ENCODE data around the gene DBP. TPM values are rescaled to one million over a fixed set of nuclear protein-coding genes. Genes with fewer than 3 reads are reported as not detected.

DBP gene
- total RNA-seq, 4 donors from 2014 or later = 8.7 to 13.8 (median 11.6) TPM

GRCh38 chr19:48582168-48582567 lies 55.0 kb downstream of the DBP start:
- DNase-seq = no peak
- in situ Hi-C loops (cut with MboI; ENCODE audit: low pct_ligation_motif_present in 1 of 4, low pct_unique_long_range_greater_than_20kb in 1 of 4, low sequenced_read_pairs in 3 of 4) = loop anchor here (5.0 to 25.0 kb wide), 4 partner anchors 75 to 320 kb away; partner anchors contain the start of genes CARD8 (in 1 of the 4) and ZNF114 (in 1 of the 4)
- no peak overlapping the region for H3K27ac ChIP-seq

More at GRCh38 chr19:48582168-48582567, 55.0 kb downstream of the DBP start:
- 58 to 66% methylated on average over 2 of the region's 2 CpGs for WGBS, 2 donors (ENCODE audit: low coverage in 1 of 2)
- Histone ChIP-seq H3K4me3 (no peak overlapping the region), H3K9me3 (no peaks in the 10 kb centered on the region), H3K27me3 (peaks cover 5% of the 10 kb centered on the region), H3K4me1 (peaks cover 0 to 13% (median 2%) of the 10 kb centered on the region in 4 donors), H3K36me3 (no peaks in the 10 kb centered on the region)
- intact Hi-C loops (cut with DNase I; ENCODE audit: low total_unique reads) = loop anchor here (2.0 kb wide), 1 partner anchor 91 kb away; no protein-coding TSS in a partner anchor
- TF ChIP-seq POLR2AphosphoS5 (IDR thresholded peaks at IDR 0.05) (no peak), EP300 (IDR thresholded peaks at IDR 0.05; ENCODE audit: low read depth) (no peak), POLR2A (IDR thresholded peaks at IDR 0.05) (no peak), CTCF (IDR thresholded peaks at IDR 0.05) (no peak)

Other genes starting within 250 kb of the DBP start
- gene KDELR1, start 245.8 kb downstream of the DBP start, total RNA-seq = 100 to 1,000 TPM in 3 of 4 donors, 10 to 100 TPM in 1; 80.6 to 146 (median 120) TPM
- gene GRIN2D, start 243.7 kb downstream of the DBP start, total RNA-seq = 1 to 10 TPM in 1 of 4 donors, under 1 TPM in 2, not detected in 1; 0.32 to 3.8 (median 0.41) TPM
- 10 to 100 TPM in 3 of 4 donors, 1 to 10 TPM in 1; 9.4 to 49.7 (median 13.6) TPM for gene GRWD1, start 191.4 kb downstream of the DBP start, total RNA-seq
- gene KCNJ14, start 181.8 kb downstream of the DBP start, total RNA-seq = under 1 TPM in 2 of 4 donors, not detected in 2; 0.41 to 0.64 TPM
- gene CYTH2, start 168.0 kb downstream of the DBP start, total RNA-seq = 100 to 1,000 TPM in 2 of 4 donors, 10 to 100 TPM in 2; 61.1 to 410 (median 171) TPM
- 1 to 10 TPM in 2 of 4 donors, under 1 TPM in 1, not detected in 1; 0.68 to 2.4 (median 1.1) TPM for gene LMTK3, start 125.5 kb downstream of the DBP start, total RNA-seq
- under 1 TPM in 2 of 4 donors, not detected in 2; 0.32 to 0.41 TPM for gene SULT2B1, start 85.2 kb downstream of the DBP start, total RNA-seq
- not detected for gene SPACA4, start 30.6 kb downstream of the DBP start, total RNA-seq
- 100 to 1,000 TPM in 3 of 4 donors, 10 to 100 TPM in 1; 97.0 to 746 (median 203) TPM for gene FAM83E, start 22.3 kb downstream of the DBP start, total RNA-seq
- 1,000 to 10,000 TPM; 1,394 to 2,260 (median 1,686) TPM for gene RPL18, start 18.2 kb downstream of the DBP start, total RNA-seq
- gene SPHK2, start 17.9 kb downstream of the DBP start, total RNA-seq = 100 to 1,000 TPM in 1 of 4 donors, 10 to 100 TPM in 3; 41.8 to 185 (median 68.7) TPM
- 1 to 10 TPM in 2 of 4 donors, not detected in 2; 1.4 to 2.5 TPM for gene CA11, start 8.8 kb upstream of the DBP start, total RNA-seq
- gene NTN5, start 35.6 kb upstream of the DBP start, total RNA-seq = 1 to 10 TPM in 1 of 4 donors, under 1 TPM in 1, not detected in 2; 0.41 to 1.1 TPM
- 10 to 100 TPM; 32.5 to 68.6 (median 55.1) TPM for gene FUT2, start 58.6 kb upstream of the DBP start, total RNA-seq
- gene MAMSTR, start 82.3 kb upstream of the DBP start, total RNA-seq = 1 to 10 TPM in 2 of 4 donors, under 1 TPM in 1, not detected in 1; 0.55 to 2.2 (median 1.6) TPM
- 10 to 100 TPM in 2 of 4 donors, 1 to 10 TPM in 2; 3.0 to 11.1 (median 7.0) TPM for gene RASIP1, start 103.2 kb upstream of the DBP start, total RNA-seq
- gene IZUMO1, start 109.5 kb upstream of the DBP start, total RNA-seq = not detected
- under 1 TPM; 0.27 to 1.00 (median 0.58) TPM for gene FUT1, start 115.3 kb upstream of the DBP start, total RNA-seq
- not detected for gene FGF21, start 118.1 kb upstream of the DBP start, total RNA-seq
- 10 to 100 TPM; 32.4 to 51.5 (median 42.8) TPM for gene BCAT2, start 173.7 kb upstream of the DBP start, total RNA-seq
- 10 to 100 TPM in 1 of 4 donors, 1 to 10 TPM in 3; 3.5 to 15.1 (median 5.4) TPM for gene HSD17B14, start 199.1 kb upstream of the DBP start, total RNA-seq
- 10 to 100 TPM in 2 of 4 donors, 1 to 10 TPM in 2; 2.6 to 34.4 (median 10.3) TPM for gene PLEKHA4, start 231.2 kb upstream of the DBP start, total RNA-seq
- 100 to 1,000 TPM in 1 of 4 donors, 10 to 100 TPM in 3; 49.4 to 109 (median 69.5) TPM for gene PPP1R15A, start 235.0 kb upstream of the DBP start, total RNA-seq